H1 (cell line): ENCODE data around the gene TP53BP1. TPM values are rescaled to one million over a fixed set of nuclear protein-coding genes. Genes with fewer than 3 reads are reported as not detected.

Experiments
- CTCF ChIA-PET: fragments of 300-600 bp; sonication (Branson Sonifier 250); formaldehyde crosslinking; loops from one replicate; lab custom pipeline; 2021; ENCODE audit not compliant: partially characterized antibody; lab: Charles Lee
- POLR2A ChIA-PET: fragments of 300-600 bp; sonication (Branson Sonifier 250); formaldehyde crosslinking; loops from one replicate; lab custom pipeline; 2021; ENCODE audit warnings: inconsistent platforms; ENCODE audit not compliant: partially characterized antibody; lab: Charles Lee
- DNase-seq, 2 experiments: peaks; one replicate each; pipeline versions ENCODE4 v3.0.0 to v3.0.0-alpha.2; 2010 to 2022; ENCODE audit warnings: low spot score in 2 of 2, low read depth in 1 of 2, mixed read lengths in 1 of 2
- FAIRE-seq: peaks from 2 replicates; lab custom pipeline; 2011; peaks lifted over from hg19 to GRCh38; lab: Jason Lieb, UNC
- H2AFZ ChIP-seq: 2 replicates; pipeline ENCODE4 v1.8.1; 2012; ENCODE audit warnings: low read length, inconsistent platforms
- H2AK5ac ChIP-seq: 2 replicates; pipeline ENCODE4 v1.6.1; 2013; ENCODE audit warnings: low read depth, low read length
- H2BK120ac ChIP-seq: replicated peaks from 2 replicates; pipeline ENCODE3; 2013; ENCODE audit warnings: low read depth, low read length, inconsistent platforms
- H2BK12ac ChIP-seq: 2 replicates; pipeline ENCODE4 v1.6.1; 2013; ENCODE audit warnings: low read depth, low read length
- H2BK15ac ChIP-seq: 2 replicates; pipeline ENCODE4 v1.6.1; 2013; ENCODE audit warnings: low read length
- H2BK20ac ChIP-seq: 2 replicates; pipeline ENCODE4 v1.6.1; 2013; ENCODE audit warnings: low read length
- H2BK5ac ChIP-seq: 2 replicates; pipeline ENCODE4 v1.6.1; 2013; ENCODE audit warnings: low read depth, low read length
- H3K14ac ChIP-seq: 2 replicates; pipeline ENCODE4 v1.6.1; 2013; ENCODE audit warnings: inconsistent platforms; ENCODE audit not compliant: insufficient read length
- H3K18ac ChIP-seq: 2 replicates; pipeline ENCODE4 v1.6.1; 2013; ENCODE audit warnings: low read length; ENCODE audit errors: extremely low read depth
- H3K23ac ChIP-seq: 2 replicates; pipeline ENCODE4 v1.6.1; 2013; ENCODE audit warnings: inconsistent platforms; ENCODE audit not compliant: insufficient read length
- H3K23me2 ChIP-seq: 2 replicates; pipeline ENCODE4 v1.6.1; 2013; ENCODE audit warnings: low read depth, low read length
- H3K27ac ChIP-seq: 2 replicates; pipeline ENCODE4 v1.6.1; 2011; ENCODE audit warnings: low read depth, low read length, inconsistent platforms
- H3K27me3 ChIP-seq, 4 experiments: replicated peaks in 1 of 4; 1 replicate in 1 of 4; 2 replicates in 3 of 4; pipeline versions ENCODE4 v1.6.1 to v1.8.1; 2011 to 2013; ENCODE audit warnings: low read length in 3 of 4, mild to moderate bottlenecking in 3 of 4, inconsistent platforms in 2 of 4, mixed read lengths in 2 of 4, moderate library complexity in 1 of 4; ENCODE audit not compliant: control insufficient read depth in 3 of 4, insufficient read depth in 3 of 4; ENCODE audit errors: extremely low read depth in 1 of 4
- H3K36me3 ChIP-seq, 4 experiments: 2 replicates each; pipeline versions ENCODE4 v1.6.1 to v1.8.1; 2011 to 2013; ENCODE audit warnings: mild to moderate bottlenecking in 4 of 4, low read length in 3 of 4, moderate library complexity in 2 of 4, control low read depth in 1 of 4, inconsistent platforms in 1 of 4; ENCODE audit not compliant: insufficient read depth in 4 of 4, control insufficient read depth in 2 of 4
- H3K4ac ChIP-seq: replicated peaks from 2 replicates; pipeline ENCODE3; 2013; ENCODE audit warnings: low read length, low read depth, mixed read lengths, inconsistent platforms; ENCODE audit not compliant: insufficient read length
- H3K4me1 ChIP-seq, 4 experiments: replicated peaks in 1 of 4; 1 replicate in 1 of 4; 2 replicates in 3 of 4; pipeline versions ENCODE4 v1.6.1 to v1.8.1; 2011 to 2013; ENCODE audit warnings: low read length in 3 of 4, inconsistent platforms in 2 of 4, mixed read lengths in 1 of 4; ENCODE audit not compliant: insufficient read depth in 4 of 4, control insufficient read depth in 3 of 4
- H3K4me2 ChIP-seq, 2 experiments: 2 replicates each; pipeline versions ENCODE4 v1.6.1 to v1.8.1; 2011 to 2013; ENCODE audit warnings: low read depth in 2 of 2, low read length in 2 of 2, control low read depth in 1 of 2, inconsistent platforms in 1 of 2, mild to moderate bottlenecking in 1 of 2; ENCODE audit not compliant: insufficient read depth in 1 of 2
- H3K4me3 ChIP-seq, 4 experiments: fragments of 200-600, 300-600 bp in 1 of 4; sonication (generic), shearing (Covaris generic), sonication (Bioruptor Twin) in 1 of 4; 2 replicates each; pipeline versions ENCODE4 v1.5.1 to v1.8.1; 2011 to 2016; ENCODE audit warnings: low read length in 4 of 4, low read depth in 3 of 4, control low read depth in 2 of 4, inconsistent platforms in 2 of 4, mild to moderate bottlenecking in 2 of 4, mixed read lengths in 1 of 4, moderate library complexity in 1 of 4; ENCODE audit not compliant: insufficient read depth in 2 of 4; ENCODE audit errors: extremely low read depth in 1 of 4
- H3K56ac ChIP-seq: replicated peaks from 2 replicates; pipeline ENCODE3; 2013; ENCODE audit warnings: low read depth, mild to moderate bottlenecking, mixed read lengths, low read length, inconsistent platforms; ENCODE audit not compliant: insufficient read length
- H3K79me1 ChIP-seq: 2 replicates; pipeline ENCODE4 v1.6.1; 2013; ENCODE audit warnings: low read depth, low read length, control low read depth
- H3K79me2 ChIP-seq, 2 experiments: 2 replicates each; pipeline versions ENCODE4 v1.6.1 to v1.8.1; 2012 to 2013; ENCODE audit warnings: low read length in 2 of 2, mild to moderate bottlenecking in 2 of 2, inconsistent platforms in 1 of 2; ENCODE audit not compliant: insufficient read depth in 2 of 2, control insufficient read depth in 1 of 2
- H3K9ac ChIP-seq, 4 experiments: replicated peaks in 1 of 4; 1 replicate in 1 of 4; 2 replicates in 3 of 4; pipeline versions ENCODE4 v1.6.1 to v1.8.1; 2011 to 2013; ENCODE audit warnings: low read depth in 3 of 4, low read length in 3 of 4, control low read depth in 2 of 4, mild to moderate bottlenecking in 2 of 4, moderate library complexity in 2 of 4, inconsistent platforms in 1 of 4; ENCODE audit errors: extremely low read depth in 1 of 4
- H3K9me3 ChIP-seq, 2 experiments: 2 replicates each; pipeline versions ENCODE4 v1.6.1 to v1.8.1; 2012 to 2013; ENCODE audit warnings: mild to moderate bottlenecking in 2 of 2, moderate library complexity in 2 of 2, control low read depth in 1 of 2, inconsistent platforms in 1 of 2, low read depth in 1 of 2, low read length in 1 of 2, mixed read lengths in 1 of 2; ENCODE audit not compliant: insufficient read depth in 2 of 2
- H4K20me1 ChIP-seq, 2 experiments: replicated peaks in 1 of 2; 2 replicates each; pipeline versions ENCODE3 to v1.8.1; 2011 to 2013; ENCODE audit warnings: inconsistent platforms in 2 of 2, low read length in 2 of 2, mild to moderate bottlenecking in 1 of 2; ENCODE audit not compliant: insufficient read depth in 2 of 2, control insufficient read depth in 1 of 2
- H4K5ac ChIP-seq: 2 replicates; pipeline ENCODE4 v1.6.1; 2013; ENCODE audit warnings: low read length, low read depth, mixed read lengths, inconsistent platforms; ENCODE audit not compliant: insufficient read length
- H4K8ac ChIP-seq: 2 replicates; pipeline ENCODE4 v1.8.0; 2013; ENCODE audit warnings: mild to moderate bottlenecking, moderate library complexity, low read length, inconsistent platforms; ENCODE audit not compliant: insufficient read depth; ENCODE audit errors: extremely low read depth
- H4K91ac ChIP-seq: replicated peaks from 2 replicates; pipeline ENCODE3; 2013; ENCODE audit warnings: low read length, mixed read lengths, inconsistent platforms; ENCODE audit not compliant: insufficient read length
- ATF3 ChIP-seq: IDR thresholded peaks from 2 replicates; pipeline ENCODE4 v1.6.1; 2011; ENCODE audit warnings: low read depth, mild to moderate bottlenecking, low read length; ENCODE audit not compliant: insufficient read depth
- BACH1 ChIP-seq: IDR thresholded peaks from 2 replicates; pipeline ENCODE4 v1.6.1; 2012; ENCODE audit warnings: low read length, improper control_type of control experiment
- CTBP2 ChIP-seq: IDR thresholded peaks from 2 replicates; pipeline ENCODE4 v1.7.0; 2011; ENCODE audit warnings: borderline replicate concordance, mild to moderate bottlenecking, moderate library complexity, mixed read lengths, low read length; ENCODE audit not compliant: insufficient read depth, insufficient read length
- EP300 ChIP-seq, 2 experiments: IDR thresholded peaks; 1 replicate in 1 of 2; 2 replicates in 1 of 2; pipeline ENCODE4 v1.6.1; 2011 to 2012; ENCODE audit warnings: low read depth in 2 of 2, low read length in 2 of 2, mild to moderate bottlenecking in 2 of 2, borderline replicate concordance in 1 of 2, inconsistent platforms in 1 of 2, moderate library complexity in 1 of 2
- GABPA ChIP-seq: IDR thresholded peaks from 2 replicates; pipeline ENCODE4 v1.6.1; 2011; ENCODE audit warnings: mild to moderate bottlenecking, low read length, moderate library complexity, borderline replicate concordance; ENCODE audit not compliant: insufficient read depth
- KDM5A ChIP-seq: fragments of 200-600 bp; IDR thresholded peaks from 2 replicates; pipeline ENCODE4 v1.7.1; 2012; ENCODE audit warnings: mild to moderate bottlenecking, low read length, inconsistent platforms, mixed read lengths
- PHF8 ChIP-seq: fragments of 200-600 bp; sonication (generic); conservative IDR thresholded peaks from 2 replicates; pipeline ENCODE4 v1.7.1; 2012; ENCODE audit warnings: low read depth, mild to moderate bottlenecking, inconsistent platforms, low read length, moderate library complexity
- RAD21 ChIP-seq, 2 experiments: IDR thresholded peaks in 1 of 2; conservative IDR thresholded peaks in 1 of 2; 2 replicates each; pipeline ENCODE4 v1.6.1; 2011; ENCODE audit warnings: low read depth in 2 of 2, low read length in 2 of 2, improper control_type of control experiment in 1 of 2, inconsistent platforms in 1 of 2, mild to moderate bottlenecking in 1 of 2, moderate library complexity in 1 of 2
- RFX5 ChIP-seq: IDR thresholded peaks from 2 replicates; pipeline ENCODE4 v1.6.1; 2011; ENCODE audit warnings: low read depth, low read length, improper control_type of control experiment, borderline replicate concordance
- SAP30 ChIP-seq: fragments of 300-600 bp; sonication (generic); IDR thresholded peaks from 2 replicates; pipeline ENCODE4 v1.7.1; 2012; ENCODE audit warnings: low read length, moderate library complexity, mild to moderate bottlenecking, inconsistent platforms; ENCODE audit not compliant: insufficient read depth, insufficient replicate concordance
- TBP ChIP-seq: IDR thresholded peaks from 2 replicates; pipeline ENCODE4 v1.6.1; 2011; ENCODE audit warnings: low read depth, low read length, improper control_type of control experiment
- WGBS, 2 experiments: shearing (Covaris generic) in 1 of 2; methylation state at CpG; one replicate each; pipeline versions ENCODE4 v1.1.6 to v1.1.7; 2013 to 2015; ENCODE audit warnings: low lambda C conversion rate in 2 of 2, mixed read lengths in 2 of 2, inconsistent platforms in 1 of 2, low coverage in 1 of 2, missing lambda C conversion rate in 1 of 2; ENCODE audit not compliant: insufficient replicate concordance in 2 of 2, insufficient coverage in 1 of 2, insufficient read length in 1 of 2; ENCODE audit errors: extremely low coverage in 1 of 2, missing lambda C conversion rate in 1 of 2; 5-methylcytosine and 5-hydroxymethylcytosine counted together
- polyA plus RNA-seq, 7 experiments: library from polyadenylated mRNA; depleted of rRNA in 3 of 7; stranded (reverse) in 5 of 7; unstranded in 2 of 7; fragments of >200 nt in 5 of 7; fragments of 200-250 nt in 2 of 7; gene quantifications; 1 replicate in 5 of 7; 2 replicates in 1 of 7; 4 replicates in 1 of 7; pipeline versions ENCODE4 v1.2.1 to v1.2.3, GENCODE V29; 2011 to 2013; ENCODE audit warnings: missing spikeins in 2 of 7, mixed read lengths in 2 of 7
- total RNA-seq: library from RNA; stranded (reverse); fragmentation: NEBNext Ultra II Directional; extraction: Animal tissue kit (Norgen Biotek cat#: 25700); gene quantifications from 2 replicates; pipeline ENCODE4 v1.2.1, GENCODE V29; 2021
- TF ChIP-seq, protein P1 (sequence below): IDR thresholded peaks from 2 replicates; pipeline ENCODE4 v1.6.1; 2012; ENCODE audit warnings: inconsistent platforms

The TP53BP1 gene
- total and polyA plus RNA-seq, 2 of the 8 experiments (the other 6 are each of a cell fraction or from before 2014, with no cell fraction given), result 34.1 to 63.6 TPM

DNA sequence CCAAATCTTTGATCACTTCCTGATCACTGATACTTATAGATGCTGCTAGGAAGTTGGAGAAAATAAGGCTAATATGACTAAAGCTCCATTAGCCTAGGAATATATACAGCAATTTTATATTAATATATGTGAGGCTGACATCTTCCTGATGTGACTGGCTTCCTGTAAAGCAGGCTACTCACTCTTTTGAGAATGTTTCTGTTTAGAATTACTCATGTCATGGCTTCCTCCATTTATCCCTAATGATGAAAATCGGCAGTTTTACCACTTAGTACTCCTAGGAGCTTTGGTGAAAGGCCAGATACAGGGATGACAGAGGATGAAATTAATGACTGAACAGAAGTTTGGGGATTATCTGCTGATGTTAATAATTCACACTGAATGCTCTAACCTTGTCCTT, 20.6 kb upstream of the TP53BP1 start:
- no peak overlapping the region for H3K9ac ChIP-seq
- DNase-seq (no peak), FAIRE-seq (no peak)
- peaks cover 0 to 2% of the 10 kb centered on the region in 2 experiments for H4K20me1 ChIP-seq
- no peak overlapping the region for H2AFZ ChIP-seq
- H4K8ac ChIP-seq, result no peak overlapping the region
- H3K9me3 ChIP-seq, result no peaks in the 10 kb centered on the region
- H2BK120ac ChIP-seq, result no peak overlapping the region
- no peak overlapping the region for H3K56ac ChIP-seq
- H3K79me1 ChIP-seq, result no peaks in the 10 kb centered on the region
- no peak overlapping the region for H3K14ac ChIP-seq
- no peak overlapping the region for H3K4me3 ChIP-seq
- H3K79me2 ChIP-seq, result no peaks in the 10 kb centered on the region
- no peak overlapping the region for H3K4ac ChIP-seq
- no peak overlapping the region for H2BK12ac ChIP-seq
- H3K23ac ChIP-seq, result no peak overlapping the region
- no peak overlapping the region for H2BK15ac ChIP-seq
- POLR2A ChIA-PET, result interaction anchor here (0.6 to 1.7 kb wide), 3 partner anchors 10 to 20 kb away, joined by 3 to 8 read pairs (median 4); partner anchors contain the start of gene TP53BP1
- no peak overlapping the region for H4K5ac ChIP-seq
- no peaks in the 10 kb centered on the region for H3K36me3 ChIP-seq
- H2AK5ac ChIP-seq, result no peak overlapping the region
- H3K18ac ChIP-seq, result no peak overlapping the region
- H4K91ac ChIP-seq, result no peak overlapping the region
- peaks cover 13 to 37% (median 16%) of the 10 kb centered on the region in 4 experiments; a peak in 6 of 7 replicates for H3K4me1 ChIP-seq
- no peak overlapping the region for H2BK20ac ChIP-seq
- CTCF ChIA-PET, result interaction anchor here (0.9 to 9.4 kb wide), 26 partner anchors 8 to 258 kb away, joined by 3 to 121 read pairs (median 4); partner anchors contain the start of gene TP53BP1
- H3K27ac ChIP-seq, result no peak overlapping the region
- H3K4me2 ChIP-seq, result no peak overlapping the region; a peak in 1 of 4 replicates
- H3K23me2 ChIP-seq, result peaks cover 24% of the 10 kb centered on the region
- peaks cover 4 to 28% (median 17%) of the 10 kb centered on the region in 4 experiments for H3K27me3 ChIP-seq
- no peak overlapping the region for H2BK5ac ChIP-seq
- WGBS, 2 experiments, result 85% methylated on average over 1 of the region's 1 CpG; no CpG with 5 or more reads in 1 of the 2 experiments
- TF ChIP-seq ATF3, result no peak
- no peak for TF ChIP-seq RFX5
- TF ChIP-seq, protein P1, sequence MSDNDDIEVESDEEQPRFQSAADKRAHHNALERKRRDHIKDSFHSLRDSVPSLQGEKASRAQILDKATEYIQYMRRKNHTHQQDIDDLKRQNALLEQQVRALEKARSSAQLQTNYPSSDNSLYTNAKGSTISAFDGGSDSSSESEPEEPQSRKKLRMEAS, result no peak
- no peak for TF ChIP-seq CTBP2
- TF ChIP-seq PHF8, result no peak
- TF ChIP-seq SAP30, result no peak
- TF ChIP-seq TBP, result no peak
- no peak for TF ChIP-seq BACH1
- no peak for TF ChIP-seq GABPA
- TF ChIP-seq RAD21 (IDR thresholded peaks at IDR 0.05 in 1 of 2, conservative IDR thresholded peaks at IDR 0.05 in 1 of 2; ENCODE audit: low read depth in 2 of 2, low read length in 2 of 2), result no peak
- TF ChIP-seq EP300 (IDR thresholded peaks at IDR 0.05; ENCODE audit: borderline replicate concordance in 1 of 2, low read depth in 2 of 2, low read length in 2 of 2), result no peak
- no peak for TF ChIP-seq KDM5A
